OCI-LY3 (cell line): ENCODE data around the gene EBP.

Experiments
- H2AFZ ChIP-seq: fragments of 200-600, 300-600 bp; shearing (Covaris generic); 2 replicates; pipeline ENCODE4 v1.6.0; 2014; ENCODE audit warnings: antibody characterized with exemption, low read depth, low read length
- H3K27ac ChIP-seq: fragments of 200-600, 300-600 bp; sonication (generic); 2 replicates; pipeline ENCODE4 v1.5.1; 2014; ENCODE audit warnings: mild to moderate bottlenecking, low read length, moderate library complexity, mixed read lengths
- H3K27me3 ChIP-seq: fragments of 200-600, 300-600 bp; sonication (generic); 2 replicates; pipeline ENCODE4 v1.6.1; 2014; ENCODE audit warnings: low read depth, low read length, mixed read lengths
- H3K36me3 ChIP-seq: fragments of 200-600, 300-600 bp; sonication (generic); replicated peaks from 2 replicates; pipeline ENCODE3; 2014; ENCODE audit warnings: low read depth, low read length, mixed read lengths
- H3K4me1 ChIP-seq: fragments of 300-600, 200-600 bp; sonication (generic); 2 replicates; pipeline ENCODE4 v1.6.1; 2014; ENCODE audit warnings: low read length, mixed read lengths
- H3K4me2 ChIP-seq: fragments of 200-600, 300-600 bp; sonication (generic); 2 replicates; pipeline ENCODE4 v1.6.1; 2014; ENCODE audit warnings: low read length, mixed read lengths
- H3K4me3 ChIP-seq: fragments of 300-600, 200-600 bp; sonication (generic); 2 replicates; pipeline ENCODE4 v1.5.1; 2014; ENCODE audit warnings: antibody characterized with exemption, mild to moderate bottlenecking, low read length, moderate library complexity
- H3K79me2 ChIP-seq: fragments of 300-600, 200-600 bp; shearing (Covaris generic); 2 replicates; pipeline ENCODE4 v1.6.1; 2014; ENCODE audit warnings: mild to moderate bottlenecking, low read length, mixed read lengths
- H3K9ac ChIP-seq: fragments of 300-600, 200-600 bp; shearing (Covaris generic); 2 replicates; pipeline ENCODE4 v1.6.0; 2014; ENCODE audit warnings: mild to moderate bottlenecking, low read length, moderate library complexity
- H3K9me3 ChIP-seq: fragments of 200-600, 300-600 bp; shearing (Covaris generic); 2 replicates; pipeline ENCODE4 v1.6.1; 2014; ENCODE audit warnings: low read length, mixed read lengths; ENCODE audit not compliant: insufficient read depth
- H4K20me1 ChIP-seq: fragments of 200-600, 300-600 bp; sonication (generic); 2 replicates; pipeline ENCODE4 v1.6.1; 2016; ENCODE audit warnings: low read length, mixed read lengths; ENCODE audit not compliant: insufficient read depth
- CTCF ChIP-seq: fragments of 200-600, 300-600 bp; sonication (generic); IDR thresholded peaks from 2 replicates; pipeline ENCODE4 v1.5.1; 2014; ENCODE audit warnings: antibody characterized with exemption, low read length, low read depth
- EZH2phosphoT487 ChIP-seq: fragments of 200-600 bp; shearing (Covaris generic); IDR thresholded peaks from 2 replicates; pipeline ENCODE4 v1.6.1; 2018; ENCODE audit warnings: antibody characterized with exemption, mixed run types, low read depth

Gene EBP

GRCh38 chrX:48539345-48540027 is 17.9 kb downstream of the EBP start, which contains the start of gene TBC1D25:
Gene TBC1D25, plus strand, starts transcription at chrX:48539714. Its CDS starts 84 bp downstream, at chrX:48539798.
- H2AFZ ChIP-seq = peak within 1 kb of the TSS; percentile 88
- peak within 1 kb of the TSS; percentile 92 for H3K4me2 ChIP-seq
- H3K36me3 ChIP-seq = no peaks in the 10 kb centered on the region
- peaks cover 17% of the 10 kb centered on the region for H3K79me2 ChIP-seq
- peak within 1 kb of the TSS; percentile 99 for H3K4me3 ChIP-seq
- no peaks in the 10 kb centered on the region for H3K9me3 ChIP-seq
- H3K4me1 ChIP-seq = peaks cover 12% of the 10 kb centered on the region
- no peaks in the 10 kb centered on the region for H3K27me3 ChIP-seq
- H3K9ac ChIP-seq = peak within 1 kb of the TSS; percentile 95
- H3K27ac ChIP-seq = peak within 1 kb of the TSS; percentile 76
- TF ChIP-seq CTCF (peak; percentile 46), EZH2phosphoT487 (no peak)
- peaks cover 8% of the 10 kb centered on the region; the same call in 1 of the 2 replicates for H4K20me1 ChIP-seq

- Histone ChIP-seq H3K9me3 (no peaks in the 10 kb centered on the region), H2AFZ (peak overlapping the region; percentile 59; the same call in 1 of the 2 replicates), H3K27ac (peak overlapping the region; percentile 76), H3K27me3 (no peaks in the 10 kb centered on the region), H3K4me2 (peak overlapping the region; percentile 92), H4K20me1 (peaks cover 8% of the 10 kb centered on the region; the same call in 1 of the 2 replicates), H3K4me1 (peaks cover 12% of the 10 kb centered on the region), H3K4me3 (peak overlapping the region; percentile 99), H3K9ac (peak overlapping the region; percentile 95), H3K79me2 (peaks cover 17% of the 10 kb centered on the region), H3K36me3 (peaks cover 4% of the 10 kb centered on the region)
- TF ChIP-seq EZH2phosphoT487 (no peak), CTCF (no peak)
Measured at GRCh38 chrX:48540028-48540375, 18.4 kb downstream of the EBP start.

GRCh38 chrX:48540480-48540879 is 18.9 kb downstream of the EBP start:
- no peak overlapping the region for H3K27ac ChIP-seq
- H2AFZ ChIP-seq = no peak overlapping the region
- peaks cover 17% of the 10 kb centered on the region for H3K79me2 ChIP-seq
- no peaks in the 10 kb centered on the region for H3K9me3 ChIP-seq
- peaks cover 4% of the 10 kb centered on the region for H3K36me3 ChIP-seq
- H3K4me2 ChIP-seq = peak overlapping the region; percentile 92
- H4K20me1 ChIP-seq = peaks cover 8% of the 10 kb centered on the region; the same call in 1 of the 2 replicates
- H3K9ac ChIP-seq = peak overlapping the region; percentile 95
- TF ChIP-seq CTCF (no peak), EZH2phosphoT487 (no peak)
- no peaks in the 10 kb centered on the region for H3K27me3 ChIP-seq
- H3K4me3 ChIP-seq = peak overlapping the region; percentile 99
- peaks cover 12% of the 10 kb centered on the region for H3K4me1 ChIP-seq

- no peak overlapping the region for H3K4me2 ChIP-seq
- H3K4me3 ChIP-seq = no peak overlapping the region
- H3K27ac ChIP-seq = no peak overlapping the region
- no peak overlapping the region for H3K9ac ChIP-seq
- peaks cover 12% of the 10 kb centered on the region for H3K4me1 ChIP-seq
- peaks cover 8% of the 10 kb centered on the region; the same call in 1 of the 2 replicates for H4K20me1 ChIP-seq
- peaks cover 4% of the 10 kb centered on the region for H3K36me3 ChIP-seq
- H3K9me3 ChIP-seq = no peaks in the 10 kb centered on the region
- H3K27me3 ChIP-seq = no peaks in the 10 kb centered on the region
- TF ChIP-seq EZH2phosphoT487 (no peak), CTCF (no peak)
- H3K79me2 ChIP-seq = peaks cover 17% of the 10 kb centered on the region
- no peak overlapping the region for H2AFZ ChIP-seq
Measured at GRCh38 chrX:48541140-48541814, 19.7 kb downstream of the EBP start.
